Esophagus muscularis mucosa (tissue), 3 donors: ENCODE measurements around the gene PPFIBP1.

ENCODE experiments used
- CTCF ChIP-seq, 3 experiments: fragments of 200-600 bp in 2 of 3; fragments of 450-650 bp in 1 of 3; sonication (generic) in 2 of 3; IDR thresholded peaks; one replicate each; pipeline ENCODE4 v1.5.1; 2017 to 2019; ENCODE audit warnings: antibody characterized with exemption in 3 of 3, mild to moderate bottlenecking in 2 of 3, moderate library complexity in 1 of 3
- POLR2A ChIP-seq: fragments of 450-650 bp; IDR thresholded peaks from one replicate; pipeline ENCODE4 v1.6.1; 2017; ENCODE audit warnings: antibody characterized with exemption, moderate library complexity, mild to moderate bottlenecking, low read depth

- TF ChIP-seq CTCF (IDR thresholded peaks at IDR 0.05) (no peak), POLR2A (no peak)
Observed at GRCh38 chr12:27732281-27732680, 208.3 kb downstream of the PPFIBP1 start.
